A549 (cell line): Measurements from ENCODE around the gene RAPGEF6.

Experiments
- BHLHE40 ChIP-seq: IDR thresholded peaks from 2 replicates; pipeline ENCODE4 v1.6.1; 2012; ENCODE audit warnings: low read depth, low read length, inconsistent platforms
- CBX2 ChIP-seq: fragments of 200-600 bp; sonication (generic); IDR thresholded peaks from 2 replicates; pipeline ENCODE4 v1.6.1; 2016; ENCODE audit warnings: low read depth, mild to moderate bottlenecking, borderline replicate concordance
- CTCF ChIP-seq: fragments of >200 bp; sonication (Bioruptor Twin); formaldehyde crosslinking; IDR thresholded peaks from 3 replicates; pipeline ENCODE4 v1.5.1; 2016
- EP300 ChIP-seq, 2 experiments: fragments of >200 bp; sonication (Bioruptor Twin); formaldehyde crosslinking; IDR thresholded peaks; 2 replicates in 1 of 2; 3 replicates in 1 of 2; pipeline ENCODE4 v1.6.1; 2016 to 2017
- HES2 ChIP-seq: fragments of >200 bp; sonication (Bioruptor Twin); formaldehyde crosslinking; IDR thresholded peaks from 2 replicates; pipeline ENCODE4 v1.6.1; 2016
- NFE2L2 ChIP-seq: fragments of 150-350 bp; conservative IDR thresholded peaks from 2 replicates; pipeline ENCODE4 v1.6.1; 2014; ENCODE audit warnings: low read length
- PBX3 ChIP-seq: IDR thresholded peaks from 2 replicates; pipeline ENCODE4 v1.6.1; 2012
- POLR2AphosphoS2 ChIP-seq: conservative IDR thresholded peaks from 2 replicates; pipeline ENCODE4 v1.6.1; 2012; ENCODE audit warnings: low read length, improper control_type of control experiment, inconsistent platforms
- RAD21 ChIP-seq, 2 experiments: fragments of >200 bp in 1 of 2; sonication (Bioruptor Twin) in 1 of 2; formaldehyde crosslinking in 1 of 2; IDR thresholded peaks in 1 of 2; conservative IDR thresholded peaks in 1 of 2; 2 replicates in 1 of 2; 3 replicates in 1 of 2; pipeline ENCODE4 v1.6.1; 2012 to 2018; ENCODE audit warnings: inconsistent platforms in 1 of 2
- RCOR1 ChIP-seq: fragments of 150-350 bp; IDR thresholded peaks from 2 replicates; pipeline ENCODE4 v1.6.1; 2014; ENCODE audit warnings: antibody characterized with exemption, low read length, low read depth

GRCh38 chr5:131637694-131638093 is 2.7 kb upstream of the RAPGEF6 start:
- no peak for TF ChIP-seq CTCF
- TF ChIP-seq CBX2: no peak
- no peak for TF ChIP-seq PBX3
- TF ChIP-seq HES2: no peak
- TF ChIP-seq RCOR1: no peak
- no peak for TF ChIP-seq RAD21 (conservative IDR thresholded peaks at IDR 0.05 in 1 of 2, IDR thresholded peaks at IDR 0.05 in 1 of 2)
- TF ChIP-seq POLR2AphosphoS2: no peak
- no peak for TF ChIP-seq BHLHE40
- TF ChIP-seq EP300 (IDR thresholded peaks at IDR 0.05): no peak
- no peak for TF ChIP-seq NFE2L2
